ENCODE measurements around the gene DOCK10.

- TF ChIP-seq CTCF (IDR thresholded peaks at IDR 0.05 in 2 of 3, conservative IDR thresholded peaks at IDR 0.05 in 1 of 3; ENCODE audit: control insufficient read depth in 2 of 3, extremely low read depth in 1 of 3, insufficient read depth in 1 of 3, low read depth in 3 of 3, low read length in 3 of 3), result no peak
- no peak for TF ChIP-seq NFYA (IDR thresholded peaks at IDR 0.05; ENCODE audit: borderline replicate concordance, low read depth, low read length)
- no peak for TF ChIP-seq CHD2 (IDR thresholded peaks at IDR 0.05; ENCODE audit: borderline replicate concordance, low read depth, low read length)
- TF ChIP-seq JUND (IDR thresholded peaks at IDR 0.05; ENCODE audit: low read depth, low read length), result no peak
- no peak for TF ChIP-seq POLR2A (IDR thresholded peaks at IDR 0.05; ENCODE audit: low read depth, low read length)
- no peak for TF ChIP-seq ZZZ3 (IDR thresholded peaks at IDR 0.05; ENCODE audit: control insufficient read depth, insufficient read length, low read depth)
- TF ChIP-seq MXI1 (IDR thresholded peaks at IDR 0.05; ENCODE audit: low read depth, low read length), result no peak
- TF ChIP-seq, protein P1, sequence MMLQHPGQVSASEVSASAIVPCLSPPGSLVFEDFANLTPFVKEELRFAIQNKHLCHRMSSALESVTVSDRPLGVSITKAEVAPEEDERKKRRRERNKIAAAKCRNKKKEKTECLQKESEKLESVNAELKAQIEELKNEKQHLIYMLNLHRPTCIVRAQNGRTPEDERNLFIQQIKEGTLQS (IDR thresholded peaks at IDR 0.05; ENCODE audit: borderline replicate concordance, extremely low read depth, low read depth, low read length), result no peak
- no peak for TF ChIP-seq NRF1 (conservative IDR thresholded peaks at IDR 0.05; ENCODE audit: low read depth, low read length)
Measured at GRCh38 chr2:224846686-224847085, 195.6 kb downstream of the DOCK10 start.
